Caco-2 (cell line): ENCODE results near the gene SIRT1. TPM values are rescaled to one million over a fixed set of nuclear protein-coding genes. Genes with fewer than 3 reads are reported as not detected.

ENCODE experiments used
- BruUV-seq: library from RNA; stranded (reverse); fragments of 400-500 nt; replicated peaks from 2 replicates; lab custom pipeline; 2021; lab: Mats Ljungman, UMichigan
- CTCF ChIA-PET: fragments of 300-600 bp; sonication (Branson Sonifier 250); formaldehyde crosslinking; loops from one replicate; lab custom pipeline; 2022; ENCODE audit warnings: antibody characterized with exemption; lab: Charles Lee
- POLR2A ChIA-PET: fragments of 300-600 bp; sonication (Branson Sonifier 250); formaldehyde crosslinking; loops from one replicate; lab custom pipeline; 2022; ENCODE audit warnings: antibody characterized with exemption; lab: Charles Lee
- DNase-seq, 2 experiments: peaks; one replicate each; pipeline versions ENCODE4 v3.0.0 to v3.0.0-alpha.2; 2020 to 2022
- H3K27me3 ChIP-seq: replicated peaks from 2 replicates; pipeline ENCODE4 v1.6.0; 2011; ENCODE audit warnings: low read length; ENCODE audit not compliant: control insufficient read depth, insufficient read depth
- H3K36me3 ChIP-seq: 2 replicates; pipeline ENCODE4 v1.5.1; 2011; ENCODE audit warnings: low read length; ENCODE audit not compliant: control insufficient read depth, insufficient read depth
- H3K4me1 ChIP-seq: fragments of 250-450 bp; sonication (Bioruptor Pico); 2 replicates; pipeline ENCODE4 v1.5.1; 2020; ENCODE audit warnings: mild to moderate bottlenecking
- H3K4me3 ChIP-seq: 2 replicates; pipeline ENCODE4 v1.5.1; 2011; ENCODE audit warnings: low read depth, mild to moderate bottlenecking, control low read depth, low read length
- H3K9me3 ChIP-seq: fragments of 250-450 bp; sonication (Bioruptor Pico); 2 replicates; pipeline ENCODE4 v1.5.1; 2020; ENCODE audit warnings: mild to moderate bottlenecking, moderate library complexity
- H3K27ac Mint-ChIP-seq: one replicate; pipeline ENCODE4 v1.8.0; 2022; ENCODE audit warnings: mixed read lengths; ENCODE audit not compliant: unreplicated experiment
- H3K27me3 Mint-ChIP-seq: one replicate; pipeline ENCODE4 v1.8.0; 2022; ENCODE audit warnings: mixed read lengths; ENCODE audit not compliant: insufficient read depth, unreplicated experiment
- H3K36me3 Mint-ChIP-seq: one replicate; pipeline ENCODE4 v1.8.0; 2022; ENCODE audit warnings: mild to moderate bottlenecking, mixed read lengths; ENCODE audit not compliant: insufficient read depth, unreplicated experiment
- H3K4me1 Mint-ChIP-seq: one replicate; pipeline ENCODE4 v1.8.0; 2022; ENCODE audit warnings: low read depth, mixed read lengths; ENCODE audit not compliant: unreplicated experiment
- H3K4me3 Mint-ChIP-seq: one replicate; pipeline ENCODE4 v1.8.0; 2022; ENCODE audit warnings: mild to moderate bottlenecking, moderate library complexity, mixed read lengths; ENCODE audit not compliant: unreplicated experiment
- H3K9me3 Mint-ChIP-seq: one replicate; pipeline ENCODE4 v1.8.0; 2022; ENCODE audit warnings: mixed read lengths; ENCODE audit not compliant: unreplicated experiment
- intact Hi-C: fragments of 100-400 bp; cut with micrococcal nuclease; formaldehyde crosslinking; loops from one replicate; pipeline ENCODE4 v1.10.0; 2022; ENCODE audit not compliant: unreplicated experiment
- total RNA-seq: library from RNA; stranded (reverse); gene quantifications from 2 replicates; pipeline ENCODE4 v1.2.3, GENCODE V29; 2022
- TF ChIP-seq, protein P1 (sequence below), 2 experiments: fragments of 200-600 bp in 1 of 2; IDR thresholded peaks; 1 replicate in 1 of 2; 2 replicates in 1 of 2; pipeline versions ENCODE4 v1.5.1 to v1.8.0; 2011 to 2022; ENCODE audit warnings: antibody characterized with exemption in 1 of 2, control low read depth in 1 of 2, inconsistent platforms in 1 of 2, low read depth in 1 of 2, low read length in 1 of 2, mild to moderate bottlenecking in 1 of 2, moderate library complexity in 1 of 2; ENCODE audit not compliant: insufficient read depth in 1 of 2, severe bottlenecking in 1 of 2, unreplicated experiment in 1 of 2

The SIRT1 gene
- total RNA-seq, 1 experiment from 2014 or later: 43.1 TPM

DNA sequence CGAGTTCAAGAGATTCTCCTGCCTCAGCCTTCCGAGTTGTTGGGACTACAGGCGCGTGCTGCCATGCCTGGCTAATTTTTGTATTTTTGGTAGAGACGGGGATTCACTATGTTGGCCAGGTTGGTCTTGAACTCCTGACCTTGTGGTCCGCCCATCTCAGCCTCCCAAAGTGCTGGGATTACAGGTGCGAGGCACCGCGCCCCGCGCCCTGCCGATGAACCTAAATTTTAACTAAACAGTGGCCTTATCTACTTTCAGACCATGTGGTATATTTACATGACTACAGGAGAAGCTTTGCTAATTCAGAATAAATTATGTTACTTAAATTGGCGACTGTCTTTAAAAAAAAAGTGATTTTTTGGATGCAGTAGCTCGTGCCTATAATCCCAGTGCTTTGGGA is 9.2 kb downstream of the SIRT1 start:
- H3K27me3 Mint-ChIP-seq: no peaks in the 10 kb centered on the region
- Histone ChIP-seq H3K4me1 (no peaks in the 10 kb centered on the region), H3K4me3 (no peak overlapping the region), H3K27me3 (no peaks in the 10 kb centered on the region), H3K9me3 (no peaks in the 10 kb centered on the region), H3K36me3 (peaks cover 17% of the 10 kb centered on the region)
- TF ChIP-seq, protein P1, sequence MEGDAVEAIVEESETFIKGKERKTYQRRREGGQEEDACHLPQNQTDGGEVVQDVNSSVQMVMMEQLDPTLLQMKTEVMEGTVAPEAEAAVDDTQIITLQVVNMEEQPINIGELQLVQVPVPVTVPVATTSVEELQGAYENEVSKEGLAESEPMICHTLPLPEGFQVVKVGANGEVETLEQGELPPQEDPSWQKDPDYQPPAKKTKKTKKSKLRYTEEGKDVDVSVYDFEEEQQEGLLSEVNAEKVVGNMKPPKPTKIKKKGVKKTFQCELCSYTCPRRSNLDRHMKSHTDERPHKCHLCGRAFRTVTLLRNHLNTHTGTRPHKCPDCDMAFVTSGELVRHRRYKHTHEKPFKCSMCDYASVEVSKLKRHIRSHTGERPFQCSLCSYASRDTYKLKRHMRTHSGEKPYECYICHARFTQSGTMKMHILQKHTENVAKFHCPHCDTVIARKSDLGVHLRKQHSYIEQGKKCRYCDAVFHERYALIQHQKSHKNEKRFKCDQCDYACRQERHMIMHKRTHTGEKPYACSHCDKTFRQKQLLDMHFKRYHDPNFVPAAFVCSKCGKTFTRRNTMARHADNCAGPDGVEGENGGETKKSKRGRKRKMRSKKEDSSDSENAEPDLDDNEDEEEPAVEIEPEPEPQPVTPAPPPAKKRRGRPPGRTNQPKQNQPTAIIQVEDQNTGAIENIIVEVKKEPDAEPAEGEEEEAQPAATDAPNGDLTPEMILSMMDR (IDR thresholded peaks at IDR 0.05; ENCODE audit: insufficient read depth in 1 of 2, low read depth in 1 of 2, low read length in 1 of 2, severe bottlenecking in 1 of 2, unreplicated experiment in 1 of 2): no peak
- no peaks in the 10 kb centered on the region for H3K9me3 Mint-ChIP-seq
- peaks cover 93% of the 10 kb centered on the region for H3K36me3 Mint-ChIP-seq
- no peak overlapping the region for H3K27ac Mint-ChIP-seq
- no peaks in the 10 kb centered on the region for H3K4me1 Mint-ChIP-seq
- no peak for DNase-seq
- intact Hi-C loops: no loop called here
- no peak overlapping the region for H3K4me3 Mint-ChIP-seq
- CTCF ChIA-PET: interaction anchor here (0.7 kb wide), 1 partner anchor 38 kb away, joined by 3 read pairs; no protein-coding TSS in a partner anchor
- BruUV-seq: no TSS peak
- POLR2A ChIA-PET: no interaction called here

DNA sequence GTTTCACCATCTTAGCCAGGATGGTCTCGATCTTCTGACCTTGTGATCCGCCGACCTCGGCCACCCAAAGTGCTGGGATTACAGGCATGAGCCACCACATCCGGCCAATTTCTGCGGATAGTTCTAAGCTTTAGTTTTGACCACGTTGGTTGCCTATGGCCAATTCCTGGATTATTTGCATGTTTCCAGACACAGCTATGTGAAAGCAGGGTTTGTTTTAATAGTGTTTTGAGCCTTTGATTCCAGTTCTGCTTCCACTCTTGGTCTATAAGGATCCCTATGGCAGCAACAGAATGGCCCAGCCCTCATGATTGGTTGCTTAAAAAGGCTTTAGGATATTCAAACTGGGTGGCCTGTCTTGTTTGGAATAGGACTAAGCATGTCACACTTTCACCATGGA is 19.1 kb downstream of the SIRT1 start:
- no peak for DNase-seq
- CTCF ChIA-PET: no interaction called here
- no peak overlapping the region for H3K4me3 ChIP-seq
- H3K9me3 Mint-ChIP-seq: no peaks in the 10 kb centered on the region
- H3K4me3 Mint-ChIP-seq: no peak overlapping the region
- no peaks in the 10 kb centered on the region for H3K9me3 ChIP-seq
- H3K27me3 ChIP-seq: no peaks in the 10 kb centered on the region
- H3K36me3 Mint-ChIP-seq: peaks cover 85% of the 10 kb centered on the region
- POLR2A ChIA-PET: no interaction called here
- no peak overlapping the region for H3K27ac Mint-ChIP-seq
- no peaks in the 10 kb centered on the region for H3K4me1 Mint-ChIP-seq
- TF ChIP-seq, protein P1 (IDR thresholded peaks at IDR 0.05; ENCODE audit: insufficient read depth in 1 of 2, low read depth in 1 of 2, low read length in 1 of 2, severe bottlenecking in 1 of 2, unreplicated experiment in 1 of 2): no peak
- H3K4me1 ChIP-seq: no peaks in the 10 kb centered on the region
- H3K36me3 ChIP-seq: peaks cover 9% of the 10 kb centered on the region
- H3K27me3 Mint-ChIP-seq: no peaks in the 10 kb centered on the region
- BruUV-seq: no TSS peak
- intact Hi-C loops: no loop called here

DNA sequence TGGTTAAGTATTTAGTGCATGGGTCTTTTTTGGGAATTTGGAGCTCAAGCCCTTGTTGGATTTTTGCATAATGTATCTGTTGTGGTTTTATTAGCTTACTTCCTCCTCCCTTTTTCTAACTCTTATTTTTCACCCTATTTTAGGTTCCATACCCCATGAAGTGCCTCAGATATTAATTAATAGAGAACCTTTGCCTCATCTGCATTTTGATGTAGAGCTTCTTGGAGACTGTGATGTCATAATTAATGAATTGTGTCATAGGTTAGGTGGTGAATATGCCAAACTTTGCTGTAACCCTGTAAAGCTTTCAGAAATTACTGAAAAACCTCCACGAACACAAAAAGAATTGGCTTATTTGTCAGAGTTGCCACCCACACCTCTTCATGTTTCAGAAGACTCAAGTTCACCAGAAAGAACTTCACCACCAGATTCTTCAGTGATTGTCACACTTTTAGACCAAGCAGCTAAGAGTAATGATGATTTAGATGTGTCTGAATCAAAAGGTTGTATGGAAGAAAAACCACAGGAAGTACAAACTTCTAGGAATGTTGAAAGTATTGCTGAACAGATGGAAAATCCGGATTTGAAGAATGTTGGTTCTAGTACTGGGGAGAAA is 28.0 kb downstream of the SIRT1 start:
- no peaks in the 10 kb centered on the region for H3K4me1 Mint-ChIP-seq
- ChIA-PET CTCF (interaction anchor here (0.6 to 1.2 kb wide), 2 partner anchors 57 to 434 kb away, joined by 3 to 4 read pairs; no protein-coding TSS in a partner anchor), POLR2A (no interaction called here)
- H3K27ac Mint-ChIP-seq: no peak overlapping the region
- DNase-seq: no peak
- TF ChIP-seq, protein P1 (IDR thresholded peaks at IDR 0.05; ENCODE audit: insufficient read depth in 1 of 2, low read depth in 1 of 2, low read length in 1 of 2, severe bottlenecking in 1 of 2, unreplicated experiment in 1 of 2): no peak
- intact Hi-C loops: no loop called here
- Histone ChIP-seq H3K27me3 (no peaks in the 10 kb centered on the region), H3K4me3 (no peak overlapping the region), H3K9me3 (no peaks in the 10 kb centered on the region), H3K36me3 (peaks cover 4% of the 10 kb centered on the region; the same call in 1 of the 2 replicates), H3K4me1 (no peaks in the 10 kb centered on the region)
- no TSS peak for BruUV-seq
- no peak overlapping the region for H3K4me3 Mint-ChIP-seq
- H3K9me3 Mint-ChIP-seq: no peaks in the 10 kb centered on the region
- no peaks in the 10 kb centered on the region for H3K27me3 Mint-ChIP-seq
- H3K36me3 Mint-ChIP-seq: peaks cover 92% of the 10 kb centered on the region
